MM.1S (cell line): ENCODE results near the gene DHRS7.

ENCODE experiments used
- DNase-seq: peaks from one replicate; pipeline ENCODE4 v3.0.0-alpha.2; 2015
- H2AFZ ChIP-seq: fragments of 300-600 bp; sonication (generic); 2 replicates; pipeline ENCODE4 v1.6.0; 2016; ENCODE audit warnings: antibody characterized with exemption, low read length
- H3F3A ChIP-seq: fragments of 300-600 bp; sonication (generic); 2 replicates; pipeline ENCODE4 v1.6.1; 2016; ENCODE audit warnings: mild to moderate bottlenecking, antibody characterized with exemption, low read length, moderate library complexity, mixed read lengths; ENCODE audit not compliant: insufficient read depth
- H3K27ac ChIP-seq: fragments of 300-600 bp; sonication (generic); 2 replicates; pipeline ENCODE4 v1.5.1; 2016; ENCODE audit warnings: mild to moderate bottlenecking, low read length
- H3K27me3 ChIP-seq: fragments of 300-600 bp; sonication (generic); replicated peaks from 2 replicates; pipeline ENCODE4 v1.6.0; 2016; ENCODE audit warnings: low read length; ENCODE audit not compliant: insufficient read depth
- H3K36me3 ChIP-seq: fragments of 300-600 bp; sonication (generic); replicated peaks from 2 replicates; pipeline ENCODE4 v1.6.1; 2016; ENCODE audit warnings: mild to moderate bottlenecking, low read length, mixed read lengths; ENCODE audit not compliant: insufficient read depth
- H3K4me1 ChIP-seq: fragments of 300-600 bp; sonication (generic); 2 replicates; pipeline ENCODE4 v1.6.1; 2016; ENCODE audit warnings: low read length, mixed read lengths
- H3K4me2 ChIP-seq: fragments of 300-600 bp; sonication (generic); 2 replicates; pipeline ENCODE4 v1.6.0; 2016; ENCODE audit warnings: low read depth, low read length
- H3K4me3 ChIP-seq: fragments of 300-600 bp; sonication (generic); 2 replicates; pipeline ENCODE4 v1.5.1; 2016; ENCODE audit warnings: low read length, mixed read lengths
- H3K79me2 ChIP-seq: fragments of 300-600 bp; sonication (generic); 2 replicates; pipeline ENCODE4 v1.6.1; 2016; ENCODE audit warnings: mixed run types, low read length, mixed read lengths
- H3K9ac ChIP-seq: fragments of 300-600 bp; sonication (generic); 2 replicates; pipeline ENCODE4 v1.6.1; 2016; ENCODE audit warnings: low read length, mixed read lengths
- H3K9me2 ChIP-seq: fragments of 300-600 bp; sonication (generic); replicated peaks from 2 replicates; pipeline ENCODE4 v1.6.1; 2016; ENCODE audit warnings: mild to moderate bottlenecking, low read length, mixed read lengths; ENCODE audit not compliant: insufficient read depth
- H3K9me3 ChIP-seq: fragments of 300-600 bp; sonication (generic); replicated peaks from 2 replicates; pipeline ENCODE4 v1.6.1; 2016; ENCODE audit warnings: mild to moderate bottlenecking, low read length, mixed read lengths; ENCODE audit not compliant: insufficient read depth
- H4K20me1 ChIP-seq: fragments of 300-600 bp; sonication (generic); 2 replicates; pipeline ENCODE4 v1.6.1; 2016; ENCODE audit warnings: mild to moderate bottlenecking, low read length, moderate library complexity, mixed read lengths; ENCODE audit not compliant: insufficient read depth
- CTCF ChIP-seq: fragments of 300-600 bp; sonication (generic); IDR thresholded peaks from 2 replicates; pipeline ENCODE4 v1.5.1; 2016; ENCODE audit warnings: antibody characterized with exemption, low read length, mixed read lengths
- EZH2 ChIP-seq: fragments of 300-600 bp; sonication (generic); optimal IDR thresholded peaks from 2 replicates; pipeline ENCODE3; 2017; ENCODE audit warnings: low read depth, mild to moderate bottlenecking, antibody characterized with exemption, low read length, mixed read lengths
- EZH2phosphoT487 ChIP-seq: fragments of 300-600 bp; sonication (generic); IDR thresholded peaks from 2 replicates; pipeline ENCODE4 v1.6.1; 2018; ENCODE audit warnings: antibody characterized with exemption, low read length

Gene DHRS7

GRCh38 chr14:60196291-60196690, 31.1 kb upstream of the DHRS7 start:
- TF ChIP-seq EZH2phosphoT487 (no peak), EZH2 (no peak), CTCF (no peak)
- no peak for DNase-seq
- Histone ChIP-seq H3K4me1 (no peaks in the 10 kb centered on the region), H4K20me1 (no peaks in the 10 kb centered on the region), H3K9me2 (no peaks in the 10 kb centered on the region), H3F3A (no peaks in the 10 kb centered on the region), H3K79me2 (no peaks in the 10 kb centered on the region), H2AFZ (no peak overlapping the region), H3K36me3 (no peaks in the 10 kb centered on the region), H3K27ac (no peak overlapping the region), H3K9me3 (no peaks in the 10 kb centered on the region), H3K4me3 (no peak overlapping the region), H3K27me3 (no peaks in the 10 kb centered on the region), H3K4me2 (no peak overlapping the region), H3K9ac (no peak overlapping the region)

GRCh38 chr14:60195179-60195810, 30.1 kb upstream of the DHRS7 start:
- Histone ChIP-seq H3K27ac (no peak overlapping the region), H3K27me3 (no peaks in the 10 kb centered on the region), H2AFZ (no peak overlapping the region), H3K4me3 (no peak overlapping the region), H3K79me2 (no peaks in the 10 kb centered on the region), H3K4me1 (no peaks in the 10 kb centered on the region), H3K9me3 (no peaks in the 10 kb centered on the region), H3K4me2 (no peak overlapping the region), H4K20me1 (no peaks in the 10 kb centered on the region), H3K9me2 (no peaks in the 10 kb centered on the region), H3K36me3 (no peaks in the 10 kb centered on the region), H3F3A (no peaks in the 10 kb centered on the region), H3K9ac (no peak overlapping the region)
- no peak for DNase-seq
- TF ChIP-seq EZH2phosphoT487 (no peak), EZH2 (no peak), CTCF (no peak)

GRCh38 chr14:60189923-60190840, 25.0 kb upstream of the DHRS7 start:
- DNase-seq = no peak
- H3K27me3 ChIP-seq = no peaks in the 10 kb centered on the region
- no peak for TF ChIP-seq CTCF
- no peak for TF ChIP-seq EZH2phosphoT487
- no peak for TF ChIP-seq EZH2
- no peak overlapping the region for H3K4me2 ChIP-seq
- no peaks in the 10 kb centered on the region for H3K9me3 ChIP-seq
- no peak overlapping the region for H3K27ac ChIP-seq
- H3K9me2 ChIP-seq = no peaks in the 10 kb centered on the region
- H3K4me1 ChIP-seq = no peaks in the 10 kb centered on the region
- no peak overlapping the region for H3K9ac ChIP-seq
- H2AFZ ChIP-seq = no peak overlapping the region
- H3K79me2 ChIP-seq = no peaks in the 10 kb centered on the region
- H4K20me1 ChIP-seq = no peaks in the 10 kb centered on the region
- H3K36me3 ChIP-seq = no peaks in the 10 kb centered on the region
- H3F3A ChIP-seq = no peaks in the 10 kb centered on the region
- H3K4me3 ChIP-seq = no peak overlapping the region
